K562 (cell line): ENCODE data around the gene PRR9. TPM values are rescaled to one million over a fixed set of nuclear protein-coding genes. Genes with fewer than 3 reads are reported as not detected.

ENCODE experiments used
- CCAR2 ChIP-seq: fragments of 200-400 bp; formaldehyde crosslinking; IDR thresholded peaks from 2 replicates; pipeline ENCODE4 v1.6.1; 2017; ENCODE audit warnings: mild to moderate bottlenecking, low read depth, low read length
- FOXA3 ChIP-seq, 2 experiments: fragments of 450-650 bp in 1 of 2; sonication (generic) in 1 of 2; formaldehyde crosslinking; IDR thresholded peaks in 1 of 2; conservative IDR thresholded peaks in 1 of 2; 2 replicates each; pipeline versions ENCODE4 v1.4.0 to v1.8.0; 2020 to 2022; ENCODE audit warnings: mild to moderate bottlenecking in 2 of 2, missing genetic modification reagents in 1 of 2
- FOXJ2 ChIP-seq: fragments of 200-800 bp; sonication (Bioruptor generic); IDR thresholded peaks from 2 replicates; pipeline ENCODE4 v1.6.1; 2016; ENCODE audit warnings: missing genetic modification characterization, missing compliant biosample characterization
- KLF16 ChIP-seq: IDR thresholded peaks from 2 replicates; pipeline ENCODE4 v1.6.1; 2016; ENCODE audit warnings: antibody characterized with exemption
- LARP7 ChIP-seq: fragments of 450-650 bp; IDR thresholded peaks from 2 replicates; pipeline ENCODE4 v1.6.1; 2016
- MAFG ChIP-seq: fragments of 450-650 bp; conservative IDR thresholded peaks from 2 replicates; pipeline ENCODE4 v1.6.1; 2016; ENCODE audit warnings: missing genetic modification characterization, missing compliant biosample characterization
- NR1H2 ChIP-seq: sonication (generic); formaldehyde crosslinking; IDR thresholded peaks from 2 replicates; pipeline ENCODE4 v1.4.0; 2020; ENCODE audit warnings: mild to moderate bottlenecking, missing genetic modification reagents
- PHTF2 ChIP-seq: fragments of 250-450 bp; sonication (Bioruptor Pico); IDR thresholded peaks from 2 replicates; pipeline ENCODE4 v1.5.0; 2021; ENCODE audit warnings: mild to moderate bottlenecking
- POLR2G ChIP-seq: fragments of 200-400 bp; formaldehyde crosslinking; IDR thresholded peaks from 2 replicates; pipeline ENCODE4 v1.6.1; 2017; ENCODE audit warnings: low read depth, mild to moderate bottlenecking, antibody characterized with exemption, low read length, moderate library complexity
- POLR3G ChIP-seq: IDR thresholded peaks from 2 replicates; pipeline ENCODE4 v1.6.1; 2011; ENCODE audit not compliant: insufficient read length, insufficient replicate concordance; ENCODE audit errors: extremely low read depth
- RBBP5 ChIP-seq: fragments of 200-600 bp; sonication (generic); IDR thresholded peaks from 2 replicates; pipeline ENCODE4 v1.6.1; 2012; ENCODE audit warnings: borderline replicate concordance, mild to moderate bottlenecking, low read length, control low read depth, inconsistent platforms; ENCODE audit not compliant: insufficient read depth, poor library complexity, severe bottlenecking
- SNRNP70 ChIP-seq: fragments of 200-400 bp; formaldehyde crosslinking; optimal IDR thresholded peaks from 2 replicates; pipeline ENCODE3; 2017; ENCODE audit warnings: low read depth, low read length
- SP2 ChIP-seq: IDR thresholded peaks from 2 replicates; pipeline ENCODE4 v1.6.1; 2011; ENCODE audit warnings: mild to moderate bottlenecking, low read depth, low read length, moderate library complexity; ENCODE audit not compliant: poor library complexity, severe bottlenecking; ENCODE audit errors: extremely low read depth
- TGIF2 ChIP-seq: sonication (generic); formaldehyde crosslinking; IDR thresholded peaks from 2 replicates; pipeline ENCODE4 v1.8.1; 2022; ENCODE audit warnings: mild to moderate bottlenecking, missing genetic modification reagents, moderate library complexity
- U2AF2 ChIP-seq: fragments of 200-400 bp; formaldehyde crosslinking; optimal IDR thresholded peaks from 2 replicates; pipeline ENCODE3; 2017; ENCODE audit warnings: low read depth, mild to moderate bottlenecking, low read length
- ZKSCAN8 ChIP-seq: fragments of 200-800 bp; sonication (Bioruptor generic); IDR thresholded peaks from 2 replicates; pipeline ENCODE4 v1.6.1; 2016; ENCODE audit warnings: missing genetic modification characterization, missing compliant biosample characterization
- ZNF133 ChIP-seq: fragments of 250-450 bp; sonication (Bioruptor Pico); IDR thresholded peaks from 2 replicates; pipeline ENCODE4 v1.4.0; 2020; ENCODE audit warnings: mild to moderate bottlenecking
- ZNF143 ChIP-seq: sonication (generic); formaldehyde crosslinking; IDR thresholded peaks from 2 replicates; pipeline ENCODE4 v1.9.0; 2022; ENCODE audit warnings: mild to moderate bottlenecking, missing genetic modification reagents
- ZNF766 ChIP-seq: fragments of 200-800 bp; sonication (Bioruptor generic); conservative IDR thresholded peaks from 2 replicates; pipeline ENCODE4 v1.6.1; 2016; ENCODE audit warnings: missing genetic modification characterization, missing compliant biosample characterization
- ZNF780A ChIP-seq: fragments of 250-450 bp; sonication (Bioruptor Pico); IDR thresholded peaks from 2 replicates; pipeline ENCODE4 v1.5.0; 2021; ENCODE audit warnings: mild to moderate bottlenecking
- polyA plus RNA-seq, 8 experiments: library from polyadenylated mRNA; depleted of rRNA in 4 of 8; stranded (reverse) in 5 of 8; unstranded in 3 of 8; fragments of >200 nt; fragmentation: Nextera tagmentation in 2 of 8; fragmentation: Illumina TruSeq in 1 of 8; extraction: Ambion mirVana in 2 of 8; extraction: Trizol in 1 of 8; gene quantifications; 2 replicates each; pipeline versions ENCODE4 v1.2.1 to v1.2.3, GENCODE V29; 2011 to 2014; ENCODE audit warnings: inconsistent platforms in 1 of 8, missing spikeins in 1 of 8
- total RNA-seq, 7 experiments: library from RNA; depleted of rRNA in 6 of 7; stranded (reverse); fragments of >200 nt in 6 of 7; fragmentation: Illumina TruSeq in 2 of 7; extraction: Trizol in 2 of 7; gene quantifications; 2 replicates each; pipeline versions ENCODE4 v1.2.1 to v1.2.3, GENCODE V29; 2011 to 2021; ENCODE audit warnings: low replicate concordance in 1 of 7
- TF ChIP-seq, protein P1 (sequence below): sonication (generic); formaldehyde crosslinking; IDR thresholded peaks from 2 replicates; pipeline ENCODE4 v1.8.0; 2022; ENCODE audit warnings: mild to moderate bottlenecking, low read depth, missing genetic modification reagents
- TF ChIP-seq, protein P2 (sequence below): fragments of 450-650 bp; formaldehyde crosslinking; IDR thresholded peaks from 2 replicates; pipeline ENCODE4 v1.4.0; 2020; ENCODE audit warnings: mild to moderate bottlenecking, moderate library complexity
- TF ChIP-seq, protein P3 (sequence below): sonication (generic); formaldehyde crosslinking; IDR thresholded peaks from 2 replicates; pipeline ENCODE4 v1.8.0; 2023; ENCODE audit warnings: mild to moderate bottlenecking, missing genetic modification reagents

Gene PRR9
- total and polyA plus RNA-seq, 9 of the 15 experiments (the other 6 are each of a cell fraction or from before 2014, with no cell fraction given), result 0.14 to 1.4 (median 0.24) TPM; not detected in 1

DNA sequence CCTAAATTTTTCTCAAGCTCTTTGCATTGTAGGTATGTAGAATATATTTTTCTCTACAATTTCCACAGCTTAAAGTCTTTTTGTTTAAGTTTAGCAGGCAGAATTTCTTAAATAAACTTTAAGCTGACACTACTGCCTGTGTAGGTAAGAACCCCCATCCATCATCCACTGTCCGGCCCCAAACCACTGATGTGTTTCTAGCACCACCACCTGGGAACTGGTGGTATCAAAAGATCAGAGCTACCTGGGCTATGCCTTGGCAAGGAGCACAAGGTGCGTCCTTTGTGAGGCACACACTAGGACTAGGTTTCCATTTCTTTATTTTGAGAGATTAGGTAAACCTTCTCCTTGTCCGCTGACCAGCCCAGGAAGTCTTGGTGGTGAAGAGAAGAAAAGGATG, 24.7 kb upstream of the PRR9 start (continued):
- TF ChIP-seq FOXA3 (CRISPR knock-in tag; conservative IDR thresholded peaks at IDR 0.05 in 1 of 2, IDR thresholded peaks at IDR 0.05 in 1 of 2) (no peak), ZNF133 (CRISPR knock-in tag) (no peak), POLR2G (no peak), MAFG (tag) (no peak), ZNF766 (CRISPR knock-in tag) (no peak), POLR3G (no peak), ZNF143 (CRISPR knock-in tag) (no peak), RBBP5 (no peak), FOXJ2 (no peak), LARP7 (no peak), ZKSCAN8 (CRISPR knock-in tag) (no peak), ZNF780A (CRISPR knock-in tag) (no peak), TGIF2 (no peak), NR1H2 (CRISPR knock-in tag) (no peak), CCAR2 (no peak), KLF16 (no peak), SP2 (no peak), PHTF2 (no peak), U2AF2 (no peak), SNRNP70 (no peak)
- TF ChIP-seq, protein P1, sequence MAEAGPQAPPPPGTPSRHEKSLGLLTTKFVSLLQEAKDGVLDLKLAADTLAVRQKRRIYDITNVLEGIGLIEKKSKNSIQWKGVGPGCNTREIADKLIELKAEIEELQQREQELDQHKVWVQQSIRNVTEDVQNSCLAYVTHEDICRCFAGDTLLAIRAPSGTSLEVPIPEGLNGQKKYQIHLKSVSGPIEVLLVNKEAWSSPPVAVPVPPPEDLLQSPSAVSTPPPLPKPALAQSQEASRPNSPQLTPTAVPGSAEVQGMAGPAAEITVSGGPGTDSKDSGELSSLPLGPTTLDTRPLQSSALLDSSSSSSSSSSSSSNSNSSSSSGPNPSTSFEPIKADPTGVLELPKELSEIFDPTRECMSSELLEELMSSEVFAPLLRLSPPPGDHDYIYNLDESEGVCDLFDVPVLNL, result no peak
- TF ChIP-seq, protein P2, sequence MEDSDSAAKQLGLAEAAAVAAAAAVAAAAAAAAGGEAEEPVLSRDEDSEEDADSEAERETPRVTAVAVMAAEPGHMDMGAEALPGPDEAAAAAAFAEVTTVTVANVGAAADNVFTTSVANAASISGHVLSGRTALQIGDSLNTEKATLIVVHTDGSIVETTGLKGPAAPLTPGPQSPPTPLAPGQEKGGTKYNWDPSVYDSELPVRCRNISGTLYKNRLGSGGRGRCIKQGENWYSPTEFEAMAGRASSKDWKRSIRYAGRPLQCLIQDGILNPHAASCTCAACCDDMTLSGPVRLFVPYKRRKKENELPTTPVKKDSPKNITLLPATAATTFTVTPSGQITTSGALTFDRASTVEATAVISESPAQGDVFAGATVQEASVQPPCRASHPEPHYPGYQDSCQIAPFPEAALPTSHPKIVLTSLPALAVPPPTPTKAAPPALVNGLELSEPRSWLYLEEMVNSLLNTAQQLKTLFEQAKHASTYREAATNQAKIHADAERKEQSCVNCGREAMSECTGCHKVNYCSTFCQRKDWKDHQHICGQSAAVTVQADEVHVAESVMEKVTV (CRISPR knock-in tag), result peak; percentile 58
- TF ChIP-seq, protein P3, sequence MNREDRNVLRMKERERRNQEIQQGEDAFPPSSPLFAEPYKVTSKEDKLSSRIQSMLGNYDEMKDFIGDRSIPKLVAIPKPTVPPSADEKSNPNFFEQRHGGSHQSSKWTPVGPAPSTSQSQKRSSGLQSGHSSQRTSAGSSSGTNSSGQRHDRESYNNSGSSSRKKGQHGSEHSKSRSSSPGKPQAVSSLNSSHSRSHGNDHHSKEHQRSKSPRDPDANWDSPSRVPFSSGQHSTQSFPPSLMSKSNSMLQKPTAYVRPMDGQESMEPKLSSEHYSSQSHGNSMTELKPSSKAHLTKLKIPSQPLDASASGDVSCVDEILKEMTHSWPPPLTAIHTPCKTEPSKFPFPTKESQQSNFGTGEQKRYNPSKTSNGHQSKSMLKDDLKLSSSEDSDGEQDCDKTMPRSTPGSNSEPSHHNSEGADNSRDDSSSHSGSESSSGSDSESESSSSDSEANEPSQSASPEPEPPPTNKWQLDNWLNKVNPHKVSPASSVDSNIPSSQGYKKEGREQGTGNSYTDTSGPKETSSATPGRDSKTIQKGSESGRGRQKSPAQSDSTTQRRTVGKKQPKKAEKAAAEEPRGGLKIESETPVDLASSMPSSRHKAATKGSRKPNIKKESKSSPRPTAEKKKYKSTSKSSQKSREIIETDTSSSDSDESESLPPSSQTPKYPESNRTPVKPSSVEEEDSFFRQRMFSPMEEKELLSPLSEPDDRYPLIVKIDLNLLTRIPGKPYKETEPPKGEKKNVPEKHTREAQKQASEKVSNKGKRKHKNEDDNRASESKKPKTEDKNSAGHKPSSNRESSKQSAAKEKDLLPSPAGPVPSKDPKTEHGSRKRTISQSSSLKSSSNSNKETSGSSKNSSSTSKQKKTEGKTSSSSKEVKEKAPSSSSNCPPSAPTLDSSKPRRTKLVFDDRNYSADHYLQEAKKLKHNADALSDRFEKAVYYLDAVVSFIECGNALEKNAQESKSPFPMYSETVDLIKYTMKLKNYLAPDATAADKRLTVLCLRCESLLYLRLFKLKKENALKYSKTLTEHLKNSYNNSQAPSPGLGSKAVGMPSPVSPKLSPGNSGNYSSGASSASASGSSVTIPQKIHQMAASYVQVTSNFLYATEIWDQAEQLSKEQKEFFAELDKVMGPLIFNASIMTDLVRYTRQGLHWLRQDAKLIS, result no peak
